Sigmoid colon (tissue), 4 donors: ENCODE measurements around the gene HDAC6.

ENCODE experiments used
- CTCF ChIP-seq, 4 experiments: fragments of 450-650 bp in 3 of 4; fragments of 200-600 bp in 1 of 4; IDR thresholded peaks; one replicate each; pipeline ENCODE4 v1.5.1; 2016 to 2019; ENCODE audit warnings: antibody characterized with exemption in 4 of 4, mild to moderate bottlenecking in 3 of 4, moderate library complexity in 2 of 4
- POLR2A ChIP-seq, 2 donors: fragments of 450-650 bp; IDR thresholded peaks; one replicate each; pipeline ENCODE4 v1.6.1; 2016; ENCODE audit warnings: antibody characterized with exemption in 2 of 2, mild to moderate bottlenecking in 2 of 2, moderate library complexity in 2 of 2
- POLR2AphosphoS5 ChIP-seq, 4 donors: sonication (generic); formaldehyde crosslinking; IDR thresholded peaks; one replicate each; pipeline ENCODE4 v1.6.1; 2017; ENCODE audit warnings: antibody characterized with exemption in 4 of 4

- TF ChIP-seq CTCF (IDR thresholded peaks at IDR 0.05) (no peak), POLR2AphosphoS5 (IDR thresholded peaks at IDR 0.05) (no peak), POLR2A (IDR thresholded peaks at IDR 0.05) (no peak)
Observed at GRCh38 chrX:48852857-48853256, 51.0 kb downstream of the HDAC6 start.
